Measurements from ENCODE around the gene UBA5.

UBA5 gene

DNA sequence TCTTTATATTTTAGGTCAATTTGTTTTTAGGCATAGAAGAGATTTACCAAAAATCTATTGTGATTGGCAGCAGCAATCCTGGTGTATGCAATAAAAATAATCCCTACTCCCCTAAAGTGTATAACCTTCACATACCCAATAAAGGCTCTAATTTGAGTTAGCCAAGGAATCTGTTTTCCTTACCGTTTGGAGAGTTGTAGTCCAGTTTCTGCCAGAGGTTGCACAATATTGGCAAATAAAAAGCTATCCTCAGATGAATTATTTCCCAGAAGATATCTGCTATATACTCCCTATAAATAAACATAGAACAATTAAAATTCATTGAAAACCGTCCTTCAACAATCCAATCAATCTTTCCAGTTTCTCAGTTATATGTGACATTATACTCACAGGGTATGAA lies 32.0 kb upstream of the UBA5 start:
- Histone ChIP-seq H2AFZ (ENCODE audit: low read length) (no peak overlapping the region), H3K79me2 (ENCODE audit: insufficient read depth, low read length) (no peaks in the 10 kb centered on the region), H3K36me3 (ENCODE audit: insufficient read depth, low read length) (peaks cover 20% of the 10 kb centered on the region), H3K27me3 (ENCODE audit: insufficient read depth, low read length) (no peaks in the 10 kb centered on the region), H3K27ac (ENCODE audit: low read depth, low read length, poor library complexity, severe bottlenecking) (no peak overlapping the region), H3K9me2 (ENCODE audit: low read depth, low read length) (no peaks in the 10 kb centered on the region), H3K9ac (ENCODE audit: low read length) (no peak overlapping the region), H3K4me2 (ENCODE audit: low read length) (no peak overlapping the region), H3K4me3 (ENCODE audit: low read depth, low read length, poor library complexity, severe bottlenecking) (no peak overlapping the region), H3K4me1 (ENCODE audit: insufficient read depth, low read length, severe bottlenecking) (peaks cover 4% of the 10 kb centered on the region), H3F3A (ENCODE audit: insufficient read depth, low read length) (no peaks in the 10 kb centered on the region), H3K9me3 (ENCODE audit: low read length) (no peaks in the 10 kb centered on the region), H4K20me1 (ENCODE audit: insufficient read depth, low read length) (no peaks in the 10 kb centered on the region)
- TF ChIP-seq EZH2 (IDR thresholded peaks at IDR 0.05; ENCODE audit: borderline replicate concordance, low read length) (no peak), CTCF (IDR thresholded peaks at IDR 0.05; ENCODE audit: low read length) (no peak)

GRCh38 chr3:132629928-132630327 lies 30.2 kb upstream of the UBA5 start:
- Histone ChIP-seq H3K4me3 (ENCODE audit: low read depth, low read length, poor library complexity, severe bottlenecking) (no peak overlapping the region), H3F3A (ENCODE audit: insufficient read depth, low read length) (no peaks in the 10 kb centered on the region), H2AFZ (ENCODE audit: low read length) (no peak overlapping the region)

DNA sequence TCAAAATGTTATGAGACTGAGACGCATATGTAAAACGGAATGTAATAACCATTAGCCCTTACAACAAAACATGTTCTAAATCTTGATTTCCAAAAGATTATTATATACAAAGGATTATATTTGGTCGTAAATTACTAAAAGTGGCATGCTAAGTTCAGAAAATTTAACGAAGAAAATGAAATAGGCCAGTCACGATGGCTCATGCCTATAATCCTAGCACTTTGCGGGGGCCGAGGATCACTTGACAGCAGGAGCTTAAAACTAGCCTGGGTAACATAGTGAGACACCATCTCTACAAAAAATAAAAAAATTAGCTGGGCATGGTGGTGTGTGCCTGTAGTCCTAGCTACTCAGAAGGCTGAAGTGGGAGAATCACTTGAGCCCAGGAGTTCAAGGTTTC lies 29.5 kb upstream of the UBA5 start:
- H3K4me1 ChIP-seq (ENCODE audit: insufficient read depth, low read length, severe bottlenecking) = peaks cover 4% of the 10 kb centered on the region
- peaks cover 20% of the 10 kb centered on the region for H3K36me3 ChIP-seq (ENCODE audit: insufficient read depth, low read length)
- H3K4me2 ChIP-seq (ENCODE audit: low read length) = no peak overlapping the region
- H3K27me3 ChIP-seq (ENCODE audit: insufficient read depth, low read length) = no peaks in the 10 kb centered on the region
- H3F3A ChIP-seq (ENCODE audit: insufficient read depth, low read length) = no peaks in the 10 kb centered on the region
- H2AFZ ChIP-seq (ENCODE audit: low read length) = no peak overlapping the region
- H3K9ac ChIP-seq (ENCODE audit: low read length) = no peak overlapping the region
- no peak for TF ChIP-seq CTCF (IDR thresholded peaks at IDR 0.05; ENCODE audit: low read length)
- TF ChIP-seq EZH2 (IDR thresholded peaks at IDR 0.05; ENCODE audit: borderline replicate concordance, low read length) = no peak
- no peak overlapping the region for H3K27ac ChIP-seq (ENCODE audit: low read depth, low read length, poor library complexity, severe bottlenecking)
- no peaks in the 10 kb centered on the region for H3K79me2 ChIP-seq (ENCODE audit: insufficient read depth, low read length)
- H3K9me3 ChIP-seq (ENCODE audit: low read length) = no peaks in the 10 kb centered on the region
- H3K9me2 ChIP-seq (ENCODE audit: low read depth, low read length) = no peaks in the 10 kb centered on the region
- no peaks in the 10 kb centered on the region for H4K20me1 ChIP-seq (ENCODE audit: insufficient read depth, low read length)
- H3K4me3 ChIP-seq (ENCODE audit: low read depth, low read length, poor library complexity, severe bottlenecking) = no peak overlapping the region

More at GRCh38 chr3:132629928-132630327, 30.2 kb upstream of the UBA5 start:
- Histone ChIP-seq H3K27ac (ENCODE audit: low read depth, low read length, poor library complexity, severe bottlenecking) (no peak overlapping the region), H3K36me3 (ENCODE audit: insufficient read depth, low read length) (peaks cover 20% of the 10 kb centered on the region), H4K20me1 (ENCODE audit: insufficient read depth, low read length) (no peaks in the 10 kb centered on the region), H3K4me1 (ENCODE audit: insufficient read depth, low read length, severe bottlenecking) (peaks cover 4% of the 10 kb centered on the region), H3K27me3 (ENCODE audit: insufficient read depth, low read length) (no peaks in the 10 kb centered on the region), H3K79me2 (ENCODE audit: insufficient read depth, low read length) (no peaks in the 10 kb centered on the region), H3K9me2 (ENCODE audit: low read depth, low read length) (no peaks in the 10 kb centered on the region), H3K4me2 (ENCODE audit: low read length) (no peak overlapping the region), H3K9me3 (ENCODE audit: low read length) (no peaks in the 10 kb centered on the region), H3K9ac (ENCODE audit: low read length) (no peak overlapping the region)
- no peak for TF ChIP-seq CTCF (IDR thresholded peaks at IDR 0.05; ENCODE audit: low read length)
- no peak for TF ChIP-seq EZH2 (IDR thresholded peaks at IDR 0.05; ENCODE audit: borderline replicate concordance, low read length)
